ENCODE measurements around the gene PCK2. TPM values are rescaled to one million over a fixed set of nuclear protein-coding genes. Genes with fewer than 3 reads are reported as not detected.

The PCK2 gene
- total and polyA plus RNA-seq, 9 donors = 2.4 to 66.8 (median 5.4) TPM

GRCh38 chr14:24092505-24093206 is 1.5 kb upstream of the PCK2 start:
- H3K27ac ChIP-seq = no peak overlapping the region
- peaks cover 3% of the 10 kb centered on the region for H3K4me1 ChIP-seq (ENCODE audit: insufficient read depth)
- TF ChIP-seq POLR2A (IDR thresholded peaks at IDR 0.05) (no peak), EP300 (IDR thresholded peaks at IDR 0.05) (no peak)
- TF ChIP-seq, protein P1, sequence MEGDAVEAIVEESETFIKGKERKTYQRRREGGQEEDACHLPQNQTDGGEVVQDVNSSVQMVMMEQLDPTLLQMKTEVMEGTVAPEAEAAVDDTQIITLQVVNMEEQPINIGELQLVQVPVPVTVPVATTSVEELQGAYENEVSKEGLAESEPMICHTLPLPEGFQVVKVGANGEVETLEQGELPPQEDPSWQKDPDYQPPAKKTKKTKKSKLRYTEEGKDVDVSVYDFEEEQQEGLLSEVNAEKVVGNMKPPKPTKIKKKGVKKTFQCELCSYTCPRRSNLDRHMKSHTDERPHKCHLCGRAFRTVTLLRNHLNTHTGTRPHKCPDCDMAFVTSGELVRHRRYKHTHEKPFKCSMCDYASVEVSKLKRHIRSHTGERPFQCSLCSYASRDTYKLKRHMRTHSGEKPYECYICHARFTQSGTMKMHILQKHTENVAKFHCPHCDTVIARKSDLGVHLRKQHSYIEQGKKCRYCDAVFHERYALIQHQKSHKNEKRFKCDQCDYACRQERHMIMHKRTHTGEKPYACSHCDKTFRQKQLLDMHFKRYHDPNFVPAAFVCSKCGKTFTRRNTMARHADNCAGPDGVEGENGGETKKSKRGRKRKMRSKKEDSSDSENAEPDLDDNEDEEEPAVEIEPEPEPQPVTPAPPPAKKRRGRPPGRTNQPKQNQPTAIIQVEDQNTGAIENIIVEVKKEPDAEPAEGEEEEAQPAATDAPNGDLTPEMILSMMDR (IDR thresholded peaks at IDR 0.05) = no peak
- DNase-seq = peak in 1 of 5 donors; percentile 1
- no peak overlapping the region for H3K4me3 ChIP-seq
- H3K27me3 ChIP-seq = no peaks in the 10 kb centered on the region
- 88 to 92% (median 89%) methylated on average over 4 of the region's 4 CpGs for WGBS, 3 donors
- intact Hi-C loops (cut with DNase I) = loop anchor here in 1 of 4 donors (10.0 kb wide), 1 partner anchor 108 kb away; the partner anchor contains the start of gene DHRS4L2
- no peaks in the 10 kb centered on the region for H3K36me3 ChIP-seq
- no peaks in the 10 kb centered on the region for H3K9me3 ChIP-seq

DNA sequence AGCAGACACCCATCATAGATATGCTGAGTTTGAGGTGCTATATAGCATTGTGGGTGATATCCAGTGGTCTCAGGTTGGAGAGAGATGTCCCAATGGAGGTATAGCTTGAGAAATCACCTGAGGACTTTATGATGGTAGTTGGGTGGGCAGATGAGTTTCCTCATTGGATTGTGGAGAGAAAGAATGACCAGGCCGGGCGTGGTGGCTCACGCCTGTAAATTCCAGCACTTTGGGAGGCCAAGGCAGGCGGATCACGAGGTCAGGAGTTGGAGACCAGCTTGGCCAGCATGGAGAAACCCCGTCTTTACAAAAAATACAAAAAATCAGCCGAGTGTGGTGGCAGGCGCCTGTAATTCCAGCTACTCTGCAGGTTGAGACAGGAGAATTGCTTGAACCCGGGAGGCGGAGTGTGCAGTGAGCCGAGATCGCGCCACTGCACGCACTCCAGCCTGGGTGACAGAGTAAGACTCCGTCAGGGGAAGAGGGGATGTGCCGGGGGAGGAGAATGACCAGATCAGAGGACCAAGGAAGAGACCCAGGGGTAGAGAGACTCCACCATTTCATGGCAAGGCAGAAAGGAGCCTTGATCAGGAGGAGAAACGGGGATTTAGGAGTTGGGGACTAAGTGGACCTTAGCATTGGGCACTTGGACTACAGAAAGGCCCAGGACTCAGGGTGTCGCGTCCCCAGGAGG is 757 bp upstream of the PCK2 start:
- TF ChIP-seq, protein P1 (IDR thresholded peaks at IDR 0.05) = no peak
- TF ChIP-seq EP300 (IDR thresholded peaks at IDR 0.05) (no peak), POLR2A (IDR thresholded peaks at IDR 0.05) (no peak)
- intact Hi-C loops (cut with DNase I) = loop anchor here in 1 of 4 donors (10.0 kb wide), 1 partner anchor 109 kb away; the partner anchor contains the start of gene DHRS4L2
- Histone ChIP-seq H3K27me3 (no peaks in the 10 kb centered on the region), H3K4me1 (ENCODE audit: insufficient read depth) (peaks cover 3% of the 10 kb centered on the region), H3K27ac (peak overlapping the region; percentile 40 to 46), H3K9me3 (no peaks in the 10 kb centered on the region), H3K36me3 (no peaks in the 10 kb centered on the region), H3K4me3 (peak overlapping the region; percentile 63)
- WGBS, 3 donors = 81 to 85% (median 84%) methylated on average over 19 of the region's 19 CpGs
- DNase-seq = peak in 1 of 5 donors; percentile 34

GRCh38 chr14:24094841-24095270 is 745 bp downstream of the PCK2 start:
- Histone ChIP-seq H3K4me3 (peak overlapping the region; percentile 63), H3K9me3 (no peaks in the 10 kb centered on the region), H3K27ac (peak overlapping the region; percentile 40 to 46), H3K27me3 (no peaks in the 10 kb centered on the region), H3K4me1 (ENCODE audit: insufficient read depth) (peaks cover 3% of the 10 kb centered on the region), H3K36me3 (no peaks in the 10 kb centered on the region)
- WGBS, 3 donors = 27 to 32% (median 32%) methylated on average over 14 of the region's 14 CpGs
- TF ChIP-seq EP300 (IDR thresholded peaks at IDR 0.05) = no peak
- no peak for TF ChIP-seq POLR2A (IDR thresholded peaks at IDR 0.05)
- peak in 1 of 5 donors; percentile 31 for DNase-seq
- intact Hi-C loops (cut with DNase I) = loop anchor here in 1 of 4 donors (10.0 kb wide), 1 partner anchor 110 kb away; the partner anchor contains the start of gene DHRS4L2

- 70 to 81% (median 74%) methylated on average over 12 of the region's 12 CpGs for WGBS, 3 donors
- TF ChIP-seq EP300 (IDR thresholded peaks at IDR 0.05) (no peak), POLR2A (IDR thresholded peaks at IDR 0.05) (no peak)
- TF ChIP-seq, protein P1 (IDR thresholded peaks at IDR 0.05) = no peak
- H3K9me3 ChIP-seq = no peaks in the 10 kb centered on the region
- H3K36me3 ChIP-seq = no peaks in the 10 kb centered on the region
- H3K4me3 ChIP-seq = peak overlapping the region; percentile 63
- H3K27ac ChIP-seq = no peak overlapping the region
- H3K4me1 ChIP-seq (ENCODE audit: insufficient read depth) = peaks cover 3% of the 10 kb centered on the region
- peak in 2 of 5 donors; percentile 30 to 31 for DNase-seq
- H3K27me3 ChIP-seq = no peaks in the 10 kb centered on the region
- intact Hi-C loops (cut with DNase I) = loop anchor here in 1 of 4 donors (10.0 kb wide), 1 partner anchor 111 kb away; the partner anchor contains the start of gene DHRS4L2
Measured at GRCh38 chr14:24095271-24096068, 1.4 kb downstream of the PCK2 start.
